WTC11 (cell line): Measurements from ENCODE around the gene NUP98. TPM values are rescaled to one million over a fixed set of nuclear protein-coding genes. Genes with fewer than 3 reads are reported as not detected.

Experiments
- STAT6 ChIP-seq: sonication (generic); formaldehyde crosslinking; conservative IDR thresholded peaks from 2 replicates; pipeline ENCODE4 v1.8.1; 2023; ENCODE audit warnings: mild to moderate bottlenecking, low read depth, missing genetic modification reagents, moderate library complexity
- ZNF219 ChIP-seq: sonication (generic); formaldehyde crosslinking; IDR thresholded peaks from 2 replicates; pipeline ENCODE4 v1.8.0; 2023; ENCODE audit warnings: missing genetic modification reagents, mild to moderate bottlenecking, borderline replicate concordance
- total RNA-seq: library from RNA; stranded (reverse); gene quantifications from 3 replicates; pipeline ENCODE4 v1.2.3, GENCODE V29; 2021

The NUP98 gene
- total RNA-seq, 1 experiment from 2014 or later, result 81.4 TPM

DNA sequence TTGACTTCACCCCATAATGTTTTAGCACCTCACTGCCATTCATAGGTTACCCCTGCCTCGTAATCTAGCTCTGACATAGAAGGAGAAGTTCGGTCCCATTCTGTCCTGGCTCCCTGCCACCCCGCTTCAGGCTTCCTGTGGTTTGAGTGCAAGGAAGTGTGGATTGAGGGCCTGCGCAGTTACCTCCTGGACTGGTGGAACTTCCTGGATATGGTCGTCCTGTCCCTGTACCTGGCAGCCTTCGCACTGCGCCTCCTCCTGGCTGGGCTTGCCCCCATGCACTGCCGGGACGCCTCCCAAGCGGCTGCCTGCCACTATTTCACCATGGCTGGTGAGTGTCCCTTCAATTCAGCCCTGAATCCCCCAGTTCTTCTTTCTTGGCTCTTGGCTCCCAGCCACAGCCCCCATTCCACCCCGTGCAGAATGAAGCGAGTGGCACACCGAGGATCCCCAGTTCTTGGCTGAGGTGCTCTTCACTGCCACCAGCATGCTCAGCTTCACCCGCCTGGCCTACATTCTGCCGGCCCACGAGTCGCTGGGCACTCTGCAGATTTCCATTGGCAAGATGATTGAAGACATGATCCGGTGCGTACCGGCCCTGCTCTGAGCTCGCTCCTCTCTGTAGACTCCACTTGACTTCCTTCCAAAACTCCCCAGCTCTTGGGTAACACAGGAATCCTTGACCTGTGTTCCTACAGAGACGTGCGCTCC is 170.9 kb downstream of the NUP98 start (continued):
- TF ChIP-seq STAT6 (no peak), ZNF219 (CRISPR knock-in tag) (no peak)

Other genes with a start within 250 kb of the NUP98 start
- gene ART5, start 155.6 kb downstream of the NUP98 start, total RNA-seq, result 4.5 to 8.7 TPM (median 8.1 TPM) in 3 replicates
- not detected in 3 replicates for gene ART1, start 152.4 kb downstream of the NUP98 start, total RNA-seq
- 0.46 to 1.7 TPM (median 0.73 TPM) in 3 replicates for gene CHRNA10, start 126.2 kb downstream of the NUP98 start, total RNA-seq
- gene PGAP2, start 11.0 kb upstream of the NUP98 start, total RNA-seq, result 38.2 to 43.0 TPM (median 40.7 TPM) in 3 replicates
- 28.8 to 33.6 TPM (median 28.8 TPM) in 3 replicates for gene RHOG, start 43.4 kb upstream of the NUP98 start, total RNA-seq
- gene STIM1, start 58.1 kb upstream of the NUP98 start, total RNA-seq, result 17.0 to 18.0 TPM (median 17.4 TPM) in 3 replicates